Renal cortex interstitium (tissue), 11 donors: ENCODE data around the gene MAN1C1. TPM values are rescaled to one million over a fixed set of nuclear protein-coding genes. Genes with fewer than 3 reads are reported as not detected.
A peak's percentile ranks its signal among the peaks of the same experiment; 100 is the strongest.
"Not testable (repeated sequence)": the region's sequence is repeated elsewhere in the genome, so short reads cannot be mapped to it uniquely, and the experiment has no call there.

Source experiments
- DNase-seq, 11 donors: peaks; one replicate each; pipeline ENCODE4 v3.0.0-alpha.2; 2013; ENCODE audit warnings: low read depth in 9 of 11, low spot score in 4 of 11; ENCODE audit errors: extremely low read depth in 1 of 11
- polyA plus RNA-seq, 3 donors: library from polyadenylated mRNA; unstranded; fragments of 120-200 nt; gene quantifications; one replicate each; pipeline ENCODE4 v1.2.1, GENCODE V29; 2013; ENCODE audit not compliant: insufficient read length in 3 of 3

MAN1C1 gene
- polyA plus RNA-seq, 3 donors, result 12.4 to 18.0 (median 14.0) TPM

GRCh38 chr1:25685211-25685750, 68.7 kb downstream of the MAN1C1 start:
- DNase-seq, result no peak

GRCh38 chr1:25685938-25686665, 69.5 kb downstream of the MAN1C1 start:
- no peak for DNase-seq

GRCh38 chr1:25687221-25688017, 70.8 kb downstream of the MAN1C1 start:
- DNase-seq, result no peak

- peak in 1 of 11 donors; percentile 63 for DNase-seq
Observed at GRCh38 chr1:25688390-25689119, 72.0 kb downstream of the MAN1C1 start.

- no peak for DNase-seq
Observed at GRCh38 chr1:25689686-25690381, 73.2 kb downstream of the MAN1C1 start.

- no peak for DNase-seq
Observed at GRCh38 chr1:25690396-25690956, 73.9 kb downstream of the MAN1C1 start.

- no peak for DNase-seq
Observed at GRCh38 chr1:25691211-25691610, 74.6 kb downstream of the MAN1C1 start.

GRCh38 chr1:25692560-25692959, 76.0 kb downstream of the MAN1C1 start:
- no peak for DNase-seq

- DNase-seq, result peak in 5 of 11 donors; percentile 32 to 69 (median 55)
Observed at GRCh38 chr1:25694167-25695007, 77.8 kb downstream of the MAN1C1 start.

- DNase-seq, result peak in 3 of 11 donors; percentile 39 to 68 (median 50)
Observed at GRCh38 chr1:25695090-25695770, 78.6 kb downstream of the MAN1C1 start.

- no peak for DNase-seq
Observed at GRCh38 chr1:25695771-25696311, 79.2 kb downstream of the MAN1C1 start.

GRCh38 chr1:25696643-25697042, 80.1 kb downstream of the MAN1C1 start:
- DNase-seq, result not testable (repeated sequence)

- no peak for DNase-seq
Observed at GRCh38 chr1:25697435-25698217, 81.0 kb downstream of the MAN1C1 start.

- DNase-seq, result no peak
Observed at GRCh38 chr1:25698252-25698651, 81.7 kb downstream of the MAN1C1 start.

- not testable (repeated sequence) for DNase-seq
Observed at GRCh38 chr1:25699059-25699458, 82.5 kb downstream of the MAN1C1 start.

GRCh38 chr1:25699500-25700143, 83.0 kb downstream of the MAN1C1 start:
- no peak for DNase-seq
